ENCODE measurements around the gene SLIT3. TPM values are rescaled to one million over a fixed set of nuclear protein-coding genes. Genes with fewer than 3 reads are reported as not detected.

Gene SLIT3
- total and polyA plus RNA-seq, 2 experiments from 2014 or later: 0.59 to 0.71 TPM

DNA sequence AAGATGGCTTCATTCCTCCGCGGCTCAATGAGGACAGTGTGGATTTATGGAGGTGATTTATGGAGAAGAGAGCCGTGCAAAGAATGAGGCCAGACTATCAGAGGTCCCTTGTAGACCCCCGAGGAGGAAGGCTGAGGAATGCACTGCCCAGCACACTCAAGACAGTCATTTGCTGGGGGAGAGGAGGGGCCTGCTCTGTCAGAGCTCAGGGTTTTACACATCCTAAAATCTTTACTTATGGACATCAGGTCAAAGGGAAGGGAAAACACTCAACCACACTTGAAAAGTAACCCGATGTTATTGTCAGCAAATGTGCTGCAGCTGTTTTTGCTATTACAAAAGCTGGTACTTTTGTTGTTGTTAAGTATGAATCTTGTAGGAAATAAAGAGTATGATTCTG lies 289.5 kb downstream of the SLIT3 start (continued):
- TF ChIP-seq, protein P1, sequence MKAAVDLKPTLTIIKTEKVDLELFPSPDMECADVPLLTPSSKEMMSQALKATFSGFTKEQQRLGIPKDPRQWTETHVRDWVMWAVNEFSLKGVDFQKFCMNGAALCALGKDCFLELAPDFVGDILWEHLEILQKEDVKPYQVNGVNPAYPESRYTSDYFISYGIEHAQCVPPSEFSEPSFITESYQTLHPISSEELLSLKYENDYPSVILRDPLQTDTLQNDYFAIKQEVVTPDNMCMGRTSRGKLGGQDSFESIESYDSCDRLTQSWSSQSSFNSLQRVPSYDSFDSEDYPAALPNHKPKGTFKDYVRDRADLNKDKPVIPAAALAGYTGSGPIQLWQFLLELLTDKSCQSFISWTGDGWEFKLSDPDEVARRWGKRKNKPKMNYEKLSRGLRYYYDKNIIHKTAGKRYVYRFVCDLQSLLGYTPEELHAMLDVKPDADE (IDR thresholded peaks at IDR 0.05): no peak
- TF ChIP-seq, protein P2, sequence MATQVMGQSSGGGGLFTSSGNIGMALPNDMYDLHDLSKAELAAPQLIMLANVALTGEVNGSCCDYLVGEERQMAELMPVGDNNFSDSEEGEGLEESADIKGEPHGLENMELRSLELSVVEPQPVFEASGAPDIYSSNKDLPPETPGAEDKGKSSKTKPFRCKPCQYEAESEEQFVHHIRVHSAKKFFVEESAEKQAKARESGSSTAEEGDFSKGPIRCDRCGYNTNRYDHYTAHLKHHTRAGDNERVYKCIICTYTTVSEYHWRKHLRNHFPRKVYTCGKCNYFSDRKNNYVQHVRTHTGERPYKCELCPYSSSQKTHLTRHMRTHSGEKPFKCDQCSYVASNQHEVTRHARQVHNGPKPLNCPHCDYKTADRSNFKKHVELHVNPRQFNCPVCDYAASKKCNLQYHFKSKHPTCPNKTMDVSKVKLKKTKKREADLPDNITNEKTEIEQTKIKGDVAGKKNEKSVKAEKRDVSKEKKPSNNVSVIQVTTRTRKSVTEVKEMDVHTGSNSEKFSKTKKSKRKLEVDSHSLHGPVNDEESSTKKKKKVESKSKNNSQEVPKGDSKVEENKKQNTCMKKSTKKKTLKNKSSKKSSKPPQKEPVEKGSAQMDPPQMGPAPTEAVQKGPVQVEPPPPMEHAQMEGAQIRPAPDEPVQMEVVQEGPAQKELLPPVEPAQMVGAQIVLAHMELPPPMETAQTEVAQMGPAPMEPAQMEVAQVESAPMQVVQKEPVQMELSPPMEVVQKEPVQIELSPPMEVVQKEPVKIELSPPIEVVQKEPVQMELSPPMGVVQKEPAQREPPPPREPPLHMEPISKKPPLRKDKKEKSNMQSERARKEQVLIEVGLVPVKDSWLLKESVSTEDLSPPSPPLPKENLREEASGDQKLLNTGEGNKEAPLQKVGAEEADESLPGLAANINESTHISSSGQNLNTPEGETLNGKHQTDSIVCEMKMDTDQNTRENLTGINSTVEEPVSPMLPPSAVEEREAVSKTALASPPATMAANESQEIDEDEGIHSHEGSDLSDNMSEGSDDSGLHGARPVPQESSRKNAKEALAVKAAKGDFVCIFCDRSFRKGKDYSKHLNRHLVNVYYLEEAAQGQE (IDR thresholded peaks at IDR 0.05; ENCODE audit: unreplicated experiment): no peak
- TF ChIP-seq POLR2AphosphoS5 (IDR thresholded peaks at IDR 0.05; ENCODE audit: low read depth): no peak
- no peak for TF ChIP-seq ZNF114 (CRISPR knock-in tag; IDR thresholded peaks at IDR 0.05)

DNA sequence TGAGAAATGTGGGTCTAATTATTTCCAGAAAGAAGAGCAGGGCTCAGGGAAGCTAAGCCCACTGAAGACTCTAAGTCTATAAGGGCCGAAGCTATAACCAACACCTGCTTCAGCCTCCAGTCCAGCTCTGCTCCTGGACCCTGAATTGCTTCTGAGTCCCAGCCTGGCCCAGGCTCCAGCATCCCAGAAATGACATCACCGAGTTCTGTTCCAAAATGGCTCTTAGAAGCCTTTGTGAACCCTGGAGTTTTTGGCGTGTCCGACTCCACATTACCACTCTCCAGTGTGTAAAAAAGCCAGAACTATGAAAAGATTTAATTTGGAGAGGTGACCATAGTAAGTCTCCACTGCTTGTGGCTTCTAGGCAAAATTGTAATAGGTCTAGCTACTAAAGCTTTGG lies 289.9 kb downstream of the SLIT3 start:
- H3K4me2 ChIP-seq: no peak overlapping the region
- Mint-ChIP-seq H3K27me3 (ENCODE audit: insufficient read depth, low read depth, poor library complexity) (peaks cover 3% of the 10 kb centered on the region), H3K4me3 (no peak overlapping the region), H3K27ac (no peak overlapping the region), H3K9me3 (no peaks in the 10 kb centered on the region), H3K4me1 (peaks cover 33% of the 10 kb centered on the region), H3K36me3 (ENCODE audit: low read depth) (no peaks in the 10 kb centered on the region)
- no peaks in the 10 kb centered on the region for H3K9me2 ChIP-seq (ENCODE audit: insufficient read depth)
- ATAC-seq (no peak), DNase-seq (ENCODE audit: low spot score) (no peak)
- H3F3A ChIP-seq (replicated peaks; ENCODE audit: low read depth): no peaks in the 10 kb centered on the region
- H3K79me2 ChIP-seq (replicated peaks; ENCODE audit: insufficient read depth): no peaks in the 10 kb centered on the region
- H3K36me3 ChIP-seq (ENCODE audit: insufficient read depth): no peaks in the 10 kb centered on the region
- H3K27me3 ChIP-seq (ENCODE audit: insufficient read depth): no peaks in the 10 kb centered on the region
- H2AFZ ChIP-seq: no peak overlapping the region
- H3K4me3 ChIP-seq: no peak overlapping the region
- peaks cover 20% of the 10 kb centered on the region for H3K4me1 ChIP-seq (ENCODE audit: insufficient read depth)
- no peak overlapping the region for H3K27ac ChIP-seq (ENCODE audit: low read depth)
- H4K20me1 ChIP-seq (replicated peaks; ENCODE audit: insufficient read depth): no peaks in the 10 kb centered on the region
- TF ChIP-seq ZNF114 (CRISPR knock-in tag; IDR thresholded peaks at IDR 0.05) (no peak), EZH2 (IDR thresholded peaks at IDR 0.05; ENCODE audit: low read depth, unreplicated experiment) (no peak), POLR2AphosphoS5 (IDR thresholded peaks at IDR 0.05; ENCODE audit: low read depth) (no peak), CTCF (conservative IDR thresholded peaks at IDR 0.05; ENCODE audit: low read depth in 2 of 2) (no peak), EZH2phosphoT487 (IDR thresholded peaks at IDR 0.05; ENCODE audit: unreplicated experiment) (no peak), JUNB (IDR thresholded peaks at IDR 0.05; ENCODE audit: unreplicated experiment) (no peak), NANOG (IDR thresholded peaks at IDR 0.05; ENCODE audit: borderline replicate concordance) (no peak), STAT1 (IDR thresholded peaks at IDR 0.05; ENCODE audit: unreplicated experiment) (no peak)
- TF ChIP-seq, protein P1 (IDR thresholded peaks at IDR 0.05): no peak
- TF ChIP-seq, protein P2 (IDR thresholded peaks at IDR 0.05; ENCODE audit: unreplicated experiment): no peak

Measured in GM23338 (cell line).